ENCODE results near the gene CRACDL.

DNA sequence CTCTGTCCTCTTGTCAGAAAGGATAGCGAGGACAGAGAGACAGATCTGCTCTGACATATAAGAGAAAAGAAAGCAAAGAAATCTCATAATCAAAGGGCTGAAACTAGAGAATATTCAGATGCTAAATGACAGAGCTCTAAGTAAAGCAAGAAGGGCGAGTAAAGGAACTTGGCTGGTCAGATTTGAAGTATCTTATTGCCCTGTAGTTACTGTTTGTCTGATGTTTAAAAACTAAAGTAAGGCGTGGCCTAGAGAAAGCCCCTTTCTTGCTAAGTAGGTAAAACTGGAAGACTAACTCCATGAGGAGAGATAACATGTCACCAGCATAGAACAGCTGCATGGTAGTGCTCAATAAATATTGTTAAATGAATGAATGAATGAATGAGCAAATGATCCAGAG, 70.0 kb downstream of the CRACDL start:
- TF ChIP-seq PAX5 (IDR thresholded peaks at IDR 0.05; ENCODE audit: insufficient read depth, low read length, severe bottlenecking) (no peak), POLR2A (IDR thresholded peaks at IDR 0.05; ENCODE audit: low read depth, low read length) (no peak), TAF1 (IDR thresholded peaks at IDR 0.05; ENCODE audit: low read depth, low read length) (no peak), POLR2AphosphoS5 (IDR thresholded peaks at IDR 0.05; ENCODE audit: low read depth, low read length) (no peak)
